T1000 (cell line): Measurements from ENCODE around the gene PIP5KL1.
A peak's percentile ranks its signal among the peaks of the same experiment; 100 is the strongest.

ENCODE experiments used
- DNase-seq: peaks from one replicate; lab custom pipeline; 2025; ENCODE audit warnings: mixed read lengths; lab: John Stamatoyannopoulos, UW

Gene PIP5KL1

GRCh38 chr9:127929625-127929979 is 975 bp downstream of the PIP5KL1 start:
- DNase-seq, result no peak

DNA sequence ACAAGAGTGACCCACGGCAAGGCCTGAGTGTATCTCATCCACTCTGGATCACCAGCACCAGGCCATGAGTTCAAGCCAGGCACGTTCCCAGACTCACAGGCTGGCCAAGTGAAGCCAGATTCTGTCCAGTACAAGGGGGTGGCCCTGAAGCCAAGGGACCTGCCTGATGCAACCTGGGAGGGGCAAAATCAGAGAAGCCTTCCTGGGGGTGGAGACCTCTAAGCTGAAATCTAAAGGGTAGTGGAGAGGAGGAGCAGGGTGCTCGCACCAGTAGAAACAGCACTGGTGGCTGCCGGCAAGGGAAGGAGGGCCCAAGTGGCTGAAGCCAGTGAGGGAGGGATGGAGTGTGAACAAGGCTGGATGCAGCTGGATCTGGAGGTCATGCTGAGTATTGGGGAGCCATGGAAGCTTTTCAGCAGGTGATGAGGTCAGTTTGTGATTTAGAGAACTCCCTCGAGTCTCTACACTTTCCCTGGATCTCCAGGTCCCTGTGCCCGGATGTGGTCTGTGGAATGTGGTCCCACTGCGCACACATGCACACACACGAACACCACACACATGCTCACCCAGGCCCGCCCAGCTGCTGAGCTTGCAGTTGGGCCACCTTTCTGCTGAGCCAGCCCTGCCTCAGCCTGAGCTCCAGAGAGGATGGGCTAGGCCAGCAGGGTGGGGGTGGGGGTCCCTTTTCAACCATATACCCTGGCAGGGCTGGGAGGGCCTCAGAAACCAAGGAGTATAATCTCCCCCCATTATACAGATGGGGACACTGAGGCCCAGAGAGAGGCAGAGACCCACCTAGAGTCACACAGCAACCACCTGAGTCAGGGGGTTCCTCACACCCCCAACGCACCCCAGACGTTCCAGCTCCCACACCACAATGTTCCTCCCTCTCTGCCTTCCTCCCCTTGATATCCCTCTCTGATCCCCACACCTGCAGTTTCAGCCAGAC is 1.6 kb downstream of the PIP5KL1 start:
- no peak for DNase-seq

DNA sequence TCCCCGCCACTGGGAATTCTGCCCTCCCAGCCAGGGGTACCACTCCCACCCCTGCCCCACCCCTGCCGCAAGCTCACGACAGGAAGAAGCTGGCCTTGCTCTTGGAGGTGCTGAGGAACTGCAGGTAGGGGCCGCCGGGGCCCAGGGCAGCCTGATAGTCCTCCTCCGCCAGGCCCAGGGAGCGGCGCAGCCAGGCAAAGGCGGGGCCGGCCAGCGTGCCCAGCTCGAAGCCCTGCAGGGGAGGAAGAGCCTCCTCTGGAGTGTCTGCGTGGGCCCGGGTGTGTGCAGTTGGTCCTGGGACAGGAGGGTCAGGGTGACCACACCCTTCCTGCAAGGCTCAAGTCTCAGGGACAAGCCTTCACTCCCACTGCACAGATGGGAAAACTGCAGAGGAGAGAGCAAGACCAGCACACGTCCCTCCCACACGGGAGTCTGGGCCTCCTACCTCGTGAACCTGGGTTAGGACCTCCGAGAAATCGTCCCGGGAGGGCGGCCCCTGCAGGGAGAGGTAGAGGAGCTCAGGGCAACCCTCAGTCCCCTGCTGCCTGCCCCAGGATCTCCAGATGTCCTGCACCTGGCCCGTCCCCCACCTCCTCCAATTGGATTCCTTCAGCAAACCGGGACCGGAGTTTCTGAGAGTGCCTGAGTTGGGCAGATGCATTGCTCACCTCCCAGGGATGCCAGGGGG is 2.4 kb downstream of the PIP5KL1 start:
- DNase-seq, result no peak

DNA sequence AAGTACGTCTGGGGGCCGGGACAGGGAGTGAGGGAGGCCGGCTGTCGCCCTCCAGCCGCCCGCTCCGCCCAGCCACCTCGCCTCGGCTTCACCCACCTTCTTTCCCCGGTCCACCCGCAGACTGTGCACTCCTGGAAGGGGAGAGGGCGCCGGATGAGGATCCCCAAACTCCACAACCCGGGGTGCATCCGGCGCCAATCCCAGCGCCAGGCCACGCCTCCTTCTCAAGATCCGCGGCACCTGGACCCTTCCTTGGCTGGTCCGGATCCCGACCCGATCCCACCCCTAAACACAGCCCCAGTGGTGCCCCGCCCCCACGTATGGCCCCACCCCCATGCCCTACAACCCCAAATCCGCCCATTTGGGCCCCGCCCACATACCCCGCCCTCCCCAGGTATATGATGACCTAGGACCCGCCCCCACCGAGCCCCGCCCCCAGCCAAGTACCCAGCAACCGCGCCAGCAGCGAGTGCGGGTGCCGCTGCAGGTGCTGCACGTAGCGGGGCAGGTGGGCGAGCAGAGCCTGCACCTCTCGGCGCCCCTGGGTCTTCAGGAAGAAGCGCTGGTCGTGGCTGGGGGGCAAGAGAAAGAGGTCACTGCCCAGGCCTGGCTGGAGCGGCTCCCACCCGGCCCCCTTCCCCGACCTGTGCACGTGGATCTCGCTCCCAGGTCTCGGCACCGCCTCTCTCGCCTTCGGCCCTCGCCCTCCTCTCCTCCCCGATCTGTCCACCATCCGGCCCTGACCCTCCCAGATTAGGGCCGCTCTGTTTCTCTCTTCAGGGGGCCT is 3.2 kb downstream of the PIP5KL1 start:
- no peak for DNase-seq

DNA sequence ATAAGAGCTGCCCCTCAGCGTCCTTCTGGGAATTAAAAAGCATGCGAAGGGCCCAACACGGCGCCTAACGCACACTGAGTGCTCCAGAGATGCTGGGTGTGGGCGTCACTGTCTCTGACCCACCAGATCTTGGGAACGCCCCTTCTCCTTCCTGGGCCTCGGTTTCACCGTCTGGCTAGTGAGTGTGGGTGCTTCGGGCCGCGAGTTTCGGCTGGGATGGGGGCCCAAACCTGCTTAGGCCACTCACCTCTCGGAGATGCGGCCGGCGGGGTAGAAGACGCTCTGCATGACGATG is 3.7 kb downstream of the PIP5KL1 start:
- DNase-seq, result no peak

- no peak for DNase-seq
Observed at GRCh38 chr9:127925959-127926905, 4.3 kb downstream of the PIP5KL1 start.

DNA sequence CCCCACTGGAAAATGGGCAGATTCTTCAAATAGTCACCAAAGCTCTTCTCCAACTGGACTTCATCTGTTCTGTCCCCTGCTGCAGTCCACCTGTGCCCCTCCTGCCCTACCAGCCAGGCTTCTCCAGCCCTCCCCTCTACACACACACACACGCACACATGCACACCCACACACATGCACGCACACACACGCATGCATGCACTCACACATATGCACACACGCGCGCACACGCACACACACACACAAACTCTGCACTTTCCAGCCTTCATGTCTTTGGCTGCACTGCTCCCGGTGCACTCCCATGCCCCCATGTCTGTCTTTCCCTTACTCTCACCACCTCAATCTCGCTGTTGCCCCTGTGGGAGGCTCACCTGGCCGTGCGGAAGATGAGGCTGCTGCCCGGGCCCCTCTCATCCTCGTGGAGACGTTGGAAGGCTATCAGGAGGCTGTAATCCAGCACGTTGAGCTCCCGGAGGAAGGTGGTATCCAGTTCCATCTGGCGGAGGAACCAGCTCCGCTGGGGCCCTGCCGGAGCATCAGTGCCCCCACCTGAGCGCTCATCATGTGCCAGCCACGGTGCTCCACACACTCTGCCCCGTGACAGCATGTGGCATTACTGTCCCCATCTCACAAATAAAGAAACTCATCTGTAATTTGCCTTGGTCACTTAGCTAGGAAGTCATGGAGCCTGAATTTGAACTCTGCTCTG is 5.7 kb downstream of the PIP5KL1 start:
- DNase-seq, result no peak

DNA sequence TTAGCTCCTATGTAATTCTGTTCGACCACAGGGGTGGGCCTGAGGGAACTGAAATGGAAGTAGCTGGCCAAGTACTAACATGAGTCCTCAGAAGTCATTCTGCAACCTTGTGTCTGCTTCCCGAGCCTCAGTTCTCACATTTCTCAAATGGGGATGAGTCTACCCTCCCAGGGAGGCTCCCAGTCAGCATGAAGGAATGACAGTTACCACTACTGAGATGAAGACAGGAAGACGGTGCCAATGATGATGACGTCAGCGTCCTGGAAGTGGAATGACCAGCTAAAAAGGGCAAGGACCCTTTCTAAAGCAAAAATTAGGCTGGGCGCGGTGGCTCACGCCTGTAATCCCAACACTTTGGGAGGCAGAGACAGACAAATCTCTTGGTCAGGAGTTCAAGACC is 6.8 kb downstream of the PIP5KL1 start:
- DNase-seq, result peak; percentile 71

GRCh38 chr9:127923046-127923445 is 7.5 kb downstream of the PIP5KL1 start:
- DNase-seq, result no peak

DNA sequence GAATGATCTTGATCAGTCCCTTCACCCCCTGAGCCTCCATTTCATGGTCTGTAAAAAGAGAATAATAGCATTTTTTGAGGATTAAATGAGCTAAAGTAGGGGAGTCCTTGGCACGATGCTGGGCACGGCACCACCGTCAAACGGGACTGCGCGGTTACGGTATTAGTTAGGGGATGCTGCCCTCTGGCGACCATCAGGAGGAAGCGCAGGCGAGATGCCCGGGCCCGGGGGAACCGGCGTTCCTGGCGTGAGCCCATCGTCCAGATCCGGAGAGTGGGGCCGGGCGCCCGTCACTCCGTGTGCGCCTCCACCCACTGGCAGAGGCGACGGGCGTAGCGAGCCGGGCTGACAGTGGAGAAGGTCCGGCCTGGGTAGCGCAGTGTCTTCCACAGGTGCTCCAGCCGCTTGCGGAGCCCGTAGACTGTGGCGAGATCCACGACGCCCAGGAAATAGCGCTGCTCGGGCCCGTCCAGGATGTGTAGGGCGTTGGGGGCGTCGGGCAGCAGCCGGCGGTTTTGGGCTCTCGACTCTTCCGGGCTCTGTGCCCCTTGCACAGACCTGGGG is 8.9 kb downstream of the PIP5KL1 start:
- peak; percentile 58 for DNase-seq

- no peak for DNase-seq
Observed at GRCh38 chr9:127920794-127921193, 9.8 kb downstream of the PIP5KL1 start.

DNA sequence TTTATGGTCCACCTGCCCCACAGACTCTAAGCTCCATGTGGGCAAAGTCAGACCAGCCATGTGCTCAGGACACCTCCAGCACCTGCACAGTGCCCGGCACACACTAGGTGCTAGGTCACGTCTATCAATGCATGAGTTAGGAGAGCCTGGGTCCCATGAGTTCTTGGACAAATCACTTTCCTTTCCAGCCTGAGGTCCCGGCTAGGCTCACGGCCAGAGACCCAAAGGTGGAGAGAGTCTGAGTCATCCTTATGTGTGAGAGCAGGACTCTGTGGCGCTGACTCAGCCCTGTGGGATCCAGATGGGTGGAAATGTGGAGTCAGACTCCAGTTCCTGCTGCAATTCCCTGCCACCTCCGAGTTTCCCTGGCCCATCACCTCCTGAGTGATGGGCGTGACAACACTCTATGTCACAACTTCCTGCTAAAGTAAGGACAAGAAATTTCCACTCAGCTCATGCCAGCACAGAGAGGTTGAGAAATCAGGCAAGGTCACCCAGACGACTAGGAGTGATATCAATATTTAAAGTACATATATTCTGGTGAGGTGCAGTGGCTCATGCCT is 11.2 kb downstream of the PIP5KL1 start:
- peak; percentile 87 for DNase-seq

DNA sequence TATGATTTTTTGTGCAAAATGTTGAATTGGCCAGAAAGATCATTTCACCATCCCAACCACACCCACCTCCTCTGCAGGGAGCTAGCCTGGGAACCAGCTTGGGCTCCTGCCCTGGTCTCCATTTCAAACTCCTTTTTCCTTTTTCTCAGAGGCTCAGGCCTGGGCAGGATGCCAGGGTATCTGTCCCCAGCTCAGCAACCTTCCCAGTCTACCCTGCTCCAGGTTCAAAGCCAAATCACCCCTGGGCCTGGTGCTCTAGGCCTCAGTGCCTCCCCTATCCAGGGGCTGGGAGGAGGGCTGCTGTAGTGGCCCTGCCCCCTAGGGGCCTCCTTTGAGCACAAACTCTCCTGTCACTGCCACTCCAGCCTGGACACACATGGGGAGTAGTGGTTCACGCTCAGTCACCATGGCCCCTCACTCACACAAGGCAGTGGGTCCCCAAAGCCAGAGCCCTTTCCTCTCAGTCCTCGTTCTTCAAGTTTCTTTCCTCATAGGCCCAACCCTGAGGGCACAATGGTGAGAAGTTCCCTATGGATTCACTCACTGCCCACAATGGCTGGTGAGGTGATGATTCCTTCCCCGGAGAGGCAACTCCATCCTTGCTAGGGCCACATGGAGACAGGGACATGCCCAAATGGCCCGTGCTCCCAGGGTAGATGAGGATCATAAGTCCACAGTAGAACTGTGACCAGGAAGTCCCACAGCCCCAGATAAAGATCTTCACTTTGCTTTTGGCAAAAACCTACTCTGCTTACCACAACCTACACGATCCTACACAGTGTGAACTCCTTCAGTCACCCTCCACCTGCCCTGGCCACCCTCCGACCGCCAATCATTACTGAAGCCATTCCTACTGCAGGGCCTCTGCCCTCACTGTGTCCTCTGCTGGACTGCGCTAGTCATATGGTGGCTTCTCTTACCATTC is 12.1 kb downstream of the PIP5KL1 start:
- DNase-seq, result no peak

DNA sequence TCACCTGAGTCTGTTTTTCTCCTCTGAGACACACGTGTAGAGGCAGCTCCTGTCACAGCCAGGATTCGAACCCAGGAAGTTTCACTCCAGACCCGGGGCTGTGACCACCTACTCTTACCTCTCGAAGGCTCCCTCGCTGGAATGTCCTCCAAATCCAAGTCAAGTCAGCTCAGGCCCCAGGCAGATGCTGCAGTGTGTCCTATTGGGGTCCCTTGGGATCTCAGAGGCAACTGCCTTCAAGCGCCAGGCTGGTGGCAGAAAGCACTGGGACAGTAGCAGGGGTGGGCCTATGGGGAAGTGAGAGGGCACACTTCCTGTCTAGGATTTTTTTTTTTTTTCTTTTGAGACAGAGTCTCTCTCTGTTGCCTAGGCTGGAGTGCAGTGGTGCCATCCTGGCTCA is 13.0 kb downstream of the PIP5KL1 start:
- DNase-seq, result no peak

DNA sequence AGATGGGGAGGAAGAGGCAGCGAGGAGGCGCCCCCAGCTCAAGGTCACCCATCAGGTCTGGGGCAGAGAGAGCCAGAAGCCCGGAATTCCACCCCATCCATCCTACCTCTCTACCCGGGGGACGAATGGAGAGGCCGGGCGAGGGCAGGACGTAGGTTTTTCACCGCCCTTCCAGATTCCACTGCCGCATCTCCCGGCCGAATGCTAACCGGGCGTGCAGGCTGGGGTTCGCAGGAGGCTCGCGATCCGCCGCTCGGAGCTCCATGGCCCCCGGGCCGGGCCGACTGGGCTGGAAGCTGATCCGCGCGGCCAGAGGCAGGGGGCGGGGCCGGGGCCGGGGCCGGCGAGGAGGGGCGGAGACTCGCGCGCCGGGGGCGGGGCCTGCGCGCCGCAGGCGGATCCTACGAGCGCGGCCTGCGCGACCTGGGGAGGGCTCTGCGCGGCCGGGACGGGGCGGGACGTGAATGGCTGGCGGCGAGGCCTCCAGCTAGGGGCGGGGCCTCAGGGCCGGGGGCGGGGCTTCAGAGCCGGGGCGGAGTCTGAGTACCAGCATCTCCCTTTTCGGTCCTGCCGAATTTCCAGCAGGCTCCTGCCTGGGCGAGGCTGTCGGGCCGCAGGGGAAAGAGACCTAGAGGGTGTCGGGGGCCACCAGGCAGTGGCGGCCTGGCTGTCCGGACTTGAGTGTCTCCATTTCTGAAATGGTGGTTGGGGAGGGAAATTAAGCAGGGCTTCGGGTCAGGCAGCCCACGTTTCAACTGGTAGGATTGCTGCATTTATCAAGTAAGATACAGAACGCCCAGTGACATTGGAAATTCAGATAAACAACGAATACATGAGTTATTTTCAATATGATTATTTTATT is 13.6 kb downstream of the PIP5KL1 start, which contains the start of gene ST6GALNAC4:
Gene ST6GALNAC4 (minus strand): TSS at position 322 of the 862 bp plus-strand sequence. CDS start 622 bp downstream, outside the sequence.
- DNase-seq, result peak; percentile 86

- DNase-seq, result no peak
Observed at GRCh38 chr9:127915801-127916719, 14.5 kb downstream of the PIP5KL1 start.

GRCh38 chr9:127915325-127915752 is 15.2 kb downstream of the PIP5KL1 start:
- DNase-seq, result no peak
